Esophagus mucosa (tissue), 1 donor: ENCODE results near the gene LOXHD1. TPM values are rescaled to one million over a fixed set of nuclear protein-coding genes. Genes with fewer than 3 reads are reported as not detected.

Experiments
- ATAC-seq: fragments of 200-7000 bp; cut with Tn5 transposase; one replicate; pipeline ENCODE4 v1.9.1; 2020
- total RNA-seq: library from RNA; stranded (reverse); gene quantifications from one replicate; pipeline ENCODE4 v1.2.4, GENCODE V29; 2023
- donor health status: DM: yes; HTN: yes; CAD: no.

The LOXHD1 gene
- total RNA-seq, 1 donor from 2014 or later: 0.12 TPM

GRCh38 chr18:46574000-46574742 lies 82.8 kb downstream of the LOXHD1 start:
- ATAC-seq: no peak

GRCh38 chr18:46573156-46573555 lies 83.9 kb downstream of the LOXHD1 start:
- ATAC-seq: no peak

- no peak for ATAC-seq
Measured at GRCh38 chr18:46571756-46572155, 85.3 kb downstream of the LOXHD1 start.

- ATAC-seq: no peak
Measured at GRCh38 chr18:46570666-46571065, 86.4 kb downstream of the LOXHD1 start.

- no peak for ATAC-seq
Measured at GRCh38 chr18:46570134-46570533, 86.9 kb downstream of the LOXHD1 start.

- no peak for ATAC-seq
Measured at GRCh38 chr18:46569211-46569610, 87.8 kb downstream of the LOXHD1 start.

GRCh38 chr18:46567196-46567595 lies 89.8 kb downstream of the LOXHD1 start:
- no peak for ATAC-seq

GRCh38 chr18:46566111-46566510 lies 90.9 kb downstream of the LOXHD1 start:
- ATAC-seq: no peak

GRCh38 chr18:46565256-46565655 lies 91.8 kb downstream of the LOXHD1 start:
- ATAC-seq: no peak

GRCh38 chr18:46563317-46563716 lies 93.7 kb downstream of the LOXHD1 start:
- ATAC-seq: no peak

- ATAC-seq: no peak
Measured at GRCh38 chr18:46562674-46563192, 94.3 kb downstream of the LOXHD1 start.

- ATAC-seq: no peak
Measured at GRCh38 chr18:46560671-46561045, 96.4 kb downstream of the LOXHD1 start.

GRCh38 chr18:46559946-46560670 lies 96.9 kb downstream of the LOXHD1 start:
- no peak for ATAC-seq

- ATAC-seq: no peak
Measured at GRCh38 chr18:46559296-46559695, 97.7 kb downstream of the LOXHD1 start.

GRCh38 chr18:46556590-46557206 lies 100.3 kb downstream of the LOXHD1 start:
- no peak for ATAC-seq

GRCh38 chr18:46555724-46556123 lies 101.3 kb downstream of the LOXHD1 start:
- ATAC-seq: no peak

GRCh38 chr18:46555213-46555612 lies 101.8 kb downstream of the LOXHD1 start:
- no peak for ATAC-seq

- ATAC-seq: no peak
Measured at GRCh38 chr18:46554406-46555080, 102.5 kb downstream of the LOXHD1 start.

GRCh38 chr18:46550609-46551008 lies 106.4 kb downstream of the LOXHD1 start:
- ATAC-seq: no peak

- no peak for ATAC-seq
Measured at GRCh38 chr18:46547520-46547919, 109.5 kb downstream of the LOXHD1 start.

- no peak for ATAC-seq
Measured at GRCh38 chr18:46546111-46546640, 110.8 kb downstream of the LOXHD1 start.

GRCh38 chr18:46542545-46542944 lies 114.5 kb downstream of the LOXHD1 start:
- no peak for ATAC-seq
